ENCODE data around the gene DNAH17. TPM values are rescaled to one million over a fixed set of nuclear protein-coding genes. Genes with fewer than 3 reads are reported as not detected.
"Not testable (repeated sequence)": the region's sequence is repeated elsewhere in the genome, so short reads cannot be mapped to it uniquely, and the experiment has no call there.

Gene DNAH17
- polyA plus RNA-seq, 1 of the 3 experiments (the other 2 are of a cell fraction), result not detected

DNA sequence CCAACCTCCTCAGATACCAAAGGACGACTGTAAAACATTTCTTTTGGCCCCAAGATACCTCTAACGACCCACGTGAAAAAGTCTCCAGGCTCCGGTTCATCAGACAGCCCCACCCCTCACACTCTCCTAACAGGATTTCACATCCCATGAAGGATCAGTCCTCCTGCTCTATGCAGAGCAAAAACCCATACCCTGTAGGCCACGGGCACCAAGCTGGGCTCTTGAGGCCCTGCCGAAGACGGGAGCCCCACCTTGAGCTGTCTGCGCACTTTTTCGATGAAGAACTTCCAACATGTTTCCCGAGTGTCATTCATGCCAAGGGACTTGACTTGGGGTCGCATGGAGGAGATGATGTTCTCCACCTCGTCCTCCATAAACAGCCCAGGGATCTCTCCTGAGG is 108.8 kb downstream of the DNAH17 start:
- H3K4me2 ChIP-seq, result no peak overlapping the region

DNA sequence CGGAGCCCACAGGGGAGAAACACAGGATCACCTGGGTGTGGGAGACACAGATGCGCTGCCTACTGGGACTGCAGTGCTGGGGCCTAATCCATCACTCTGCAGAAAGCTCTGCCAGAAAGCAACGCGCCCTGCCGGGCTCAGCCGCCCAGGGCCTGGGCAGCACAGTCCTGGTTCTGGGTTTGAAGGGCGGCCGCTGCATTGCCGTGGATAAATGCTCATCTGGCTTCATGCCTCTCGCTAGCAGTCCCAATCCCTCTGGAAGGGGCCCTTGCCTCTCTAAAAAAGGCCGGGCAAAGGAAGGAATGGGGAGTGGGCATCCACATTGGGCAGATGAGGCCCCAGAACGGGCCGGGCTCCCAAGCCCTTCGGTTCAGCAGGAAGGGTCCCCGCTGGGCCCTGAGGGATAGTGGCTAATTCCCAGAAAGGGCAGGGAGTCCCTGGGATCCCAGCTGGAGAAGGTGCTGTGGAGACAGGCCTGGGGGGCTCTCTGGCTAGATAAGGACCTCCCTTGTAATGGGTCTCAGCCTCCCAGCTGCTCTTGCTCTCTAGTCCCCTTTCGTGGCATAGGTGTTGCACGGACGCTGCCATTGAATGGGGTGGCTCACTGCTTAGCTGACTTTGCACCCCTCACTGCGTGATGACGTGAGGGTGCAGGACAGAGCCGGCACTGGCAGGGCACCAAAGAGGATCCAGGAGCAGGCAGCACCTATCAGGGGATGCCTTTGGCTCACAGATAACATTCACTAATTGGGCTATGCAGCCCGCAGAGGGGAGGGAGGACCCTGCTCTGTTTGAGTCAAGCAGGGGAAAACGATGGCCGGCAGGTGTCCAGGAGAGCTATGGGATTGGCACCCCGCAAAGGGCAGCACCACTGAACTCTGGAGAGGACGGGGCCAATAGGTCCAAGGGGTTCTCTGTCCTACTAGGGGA is 110.1 kb downstream of the DNAH17 start:
- Histone ChIP-seq H3K9me2 (no peaks in the 10 kb centered on the region), H3K4me1 (ENCODE audit: control insufficient read depth in 1 of 2, insufficient read depth in 2 of 2, low read depth in 1 of 2, low read length in 1 of 2) (peaks cover 0 to 3% of the 10 kb centered on the region in 2 experiments; a peak in 1 of 4 replicates), H3F3A (replicated peaks; ENCODE audit: insufficient read depth) (no peaks in the 10 kb centered on the region), H3K4me3 (ENCODE audit: low read depth in 2 of 2, low read length in 1 of 2) (no peak overlapping the region), H3K9me3 (no peaks in the 10 kb centered on the region), H3K9ac (no peak overlapping the region), H3K36me3 (replicated peaks in 1 of 2; ENCODE audit: control insufficient read depth in 1 of 2, insufficient read depth in 2 of 2, low read length in 1 of 2) (no peaks in the 10 kb centered on the region), H4K20me1 (ENCODE audit: insufficient read depth) (no peaks in the 10 kb centered on the region), H3K4me2 (no peak overlapping the region), H3K27me3 (ENCODE audit: insufficient read depth) (no peaks in the 10 kb centered on the region), H3K27ac (ENCODE audit: low read depth in 2 of 2, low read length in 1 of 2) (no peak overlapping the region), H3K79me2 (ENCODE audit: insufficient read depth) (no peaks in the 10 kb centered on the region), H2AFZ (ENCODE audit: low read depth) (no peak overlapping the region)
- no peak for TF ChIP-seq GABPA (IDR thresholded peaks at IDR 0.05; ENCODE audit: low read depth)
- TF ChIP-seq NRF1 (IDR thresholded peaks at IDR 0.05; ENCODE audit: low read depth, low read length), result no peak
- no peak for TF ChIP-seq MXI1 (IDR thresholded peaks at IDR 0.05; ENCODE audit: low read depth, low read length)
- TF ChIP-seq SMC3 (IDR thresholded peaks at IDR 0.05; ENCODE audit: low read depth, low read length), result no peak
- no peak for TF ChIP-seq MEF2A (IDR thresholded peaks at IDR 0.05; ENCODE audit: borderline replicate concordance, low read depth)
- TF ChIP-seq RAD21 (IDR thresholded peaks at IDR 0.05; ENCODE audit: low read length), result no peak
- TF ChIP-seq, protein P1, sequence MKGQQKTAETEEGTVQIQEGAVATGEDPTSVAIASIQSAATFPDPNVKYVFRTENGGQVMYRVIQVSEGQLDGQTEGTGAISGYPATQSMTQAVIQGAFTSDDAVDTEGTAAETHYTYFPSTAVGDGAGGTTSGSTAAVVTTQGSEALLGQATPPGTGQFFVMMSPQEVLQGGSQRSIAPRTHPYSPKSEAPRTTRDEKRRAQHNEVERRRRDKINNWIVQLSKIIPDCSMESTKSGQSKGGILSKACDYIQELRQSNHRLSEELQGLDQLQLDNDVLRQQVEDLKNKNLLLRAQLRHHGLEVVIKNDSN (IDR thresholded peaks at IDR 0.05; ENCODE audit: borderline replicate concordance, low read depth), result no peak
- ChIA-PET CTCF (interaction anchor here (1.4 kb wide), 1 partner anchor 45 kb away, joined by 4 read pairs; no protein-coding TSS in a partner anchor), POLR2A (no interaction called here)
- DNase-seq, result no peak
- WGBS (ENCODE audit: low lambda C conversion rate), result 79% methylated on average over 26 of the region's 26 CpGs

More for the DNA sequence above, 108.8 kb downstream of the DNAH17 start:
- 0 out of 2 replicates have a peak, but pooled peaks cover 1% of the 10 kb centered on the region for H3K27me3 ChIP-seq (ENCODE audit: insufficient read depth)
- 67% methylated on average over 12 of the region's 12 CpGs for WGBS (ENCODE audit: low lambda C conversion rate)
- H3K36me3 ChIP-seq (replicated peaks in 1 of 2; ENCODE audit: control insufficient read depth in 1 of 2, insufficient read depth in 2 of 2, low read length in 1 of 2), result no peaks in the 10 kb centered on the region
- CTCF ChIA-PET, result no interaction called here
- POLR2A ChIA-PET, result no interaction called here
- no peak overlapping the region for H3K4me3 ChIP-seq (ENCODE audit: low read depth in 2 of 2, low read length in 1 of 2)
- H2AFZ ChIP-seq (ENCODE audit: low read depth), result no peak overlapping the region
- H3K9me2 ChIP-seq, result no peaks in the 10 kb centered on the region
- no peaks in the 10 kb centered on the region for H3F3A ChIP-seq (replicated peaks; ENCODE audit: insufficient read depth)
- no peak overlapping the region for H3K27ac ChIP-seq (ENCODE audit: low read depth in 2 of 2, low read length in 1 of 2)
- peaks cover 0 to 3% of the 10 kb centered on the region in 2 experiments; a peak in 1 of 4 replicates for H3K4me1 ChIP-seq (ENCODE audit: control insufficient read depth in 1 of 2, insufficient read depth in 2 of 2, low read depth in 1 of 2, low read length in 1 of 2)
- H4K20me1 ChIP-seq (ENCODE audit: insufficient read depth), result no peaks in the 10 kb centered on the region
- TF ChIP-seq GATA2 (CRISPR knock-in tag; IDR thresholded peaks at IDR 0.05) (no peak), TEAD4 (IDR thresholded peaks at IDR 0.05; ENCODE audit: borderline replicate concordance, insufficient read depth) (no peak)
- TF ChIP-seq, protein P2, sequence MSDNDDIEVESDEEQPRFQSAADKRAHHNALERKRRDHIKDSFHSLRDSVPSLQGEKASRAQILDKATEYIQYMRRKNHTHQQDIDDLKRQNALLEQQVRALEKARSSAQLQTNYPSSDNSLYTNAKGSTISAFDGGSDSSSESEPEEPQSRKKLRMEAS (IDR thresholded peaks at IDR 0.05; ENCODE audit: low read depth), result no peak
- H3K9ac ChIP-seq, result no peak overlapping the region
- H3K79me2 ChIP-seq (ENCODE audit: insufficient read depth), result no peaks in the 10 kb centered on the region
- DNase-seq, result no peak
- H3K9me3 ChIP-seq, result no peaks in the 10 kb centered on the region

DNA sequence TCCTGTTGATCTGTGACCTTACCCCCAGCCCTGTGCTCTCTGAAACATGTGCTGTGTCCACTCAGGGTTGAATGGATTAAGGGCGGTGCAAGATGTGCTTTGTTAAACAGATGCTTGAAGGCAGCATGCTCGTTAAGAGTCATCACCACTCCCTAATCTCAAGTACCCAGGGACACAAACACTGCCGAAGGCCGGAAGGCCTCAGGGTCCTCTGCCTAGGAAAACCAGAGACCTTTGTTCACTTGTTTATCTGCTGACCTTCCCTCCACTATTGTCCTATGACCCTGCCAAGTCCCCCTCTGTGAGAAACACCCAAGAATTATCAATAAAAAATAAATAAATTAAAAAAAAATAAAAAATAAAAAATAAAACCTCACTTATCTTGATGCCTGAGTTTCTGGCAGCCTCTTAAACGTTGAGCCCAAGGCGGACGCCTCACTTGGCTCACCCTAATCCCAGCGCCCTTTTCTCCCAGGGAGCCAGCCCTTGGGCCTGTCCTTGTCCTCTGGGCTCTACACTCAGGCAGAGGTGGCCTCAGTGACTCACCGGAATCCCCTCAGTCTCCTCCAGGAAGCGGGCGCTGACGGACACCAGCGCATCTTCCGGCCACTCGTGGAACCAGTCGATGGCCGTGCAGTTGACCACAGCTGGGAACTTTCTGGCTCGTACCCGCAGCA is 110.9 kb downstream of the DNAH17 start:
- H4K20me1 ChIP-seq (ENCODE audit: insufficient read depth); H3F3A ChIP-seq (replicated peaks; ENCODE audit: insufficient read depth); H2AFZ ChIP-seq (ENCODE audit: low read depth); H3K27me3 ChIP-seq (ENCODE audit: insufficient read depth); H3K27ac ChIP-seq (ENCODE audit: low read depth in 2 of 2, low read length in 1 of 2); H3K36me3 ChIP-seq (replicated peaks in 1 of 2; ENCODE audit: control insufficient read depth in 1 of 2, insufficient read depth in 2 of 2, low read length in 1 of 2); H3K9me2 ChIP-seq; POLR2A ChIA-PET; H3K79me2 ChIP-seq (ENCODE audit: insufficient read depth); H3K4me3 ChIP-seq (ENCODE audit: low read depth in 2 of 2, low read length in 1 of 2); H3K9me3 ChIP-seq; H3K9ac ChIP-seq; DNase-seq; H3K4me1 ChIP-seq (ENCODE audit: control insufficient read depth in 1 of 2, insufficient read depth in 2 of 2, low read depth in 1 of 2, low read length in 1 of 2); H3K4me2 ChIP-seq: not testable (repeated sequence)
- WGBS (ENCODE audit: low lambda C conversion rate), result 81% methylated on average over 19 of the region's 19 CpGs
- CTCF ChIA-PET, result interaction anchor here (1.4 kb wide), 1 partner anchor 44 kb away, joined by 4 read pairs; no protein-coding TSS in a partner anchor

Data from SK-N-SH (cell line).